Endodermal cell (in vitro differentiated cells): Measurements from ENCODE around the gene DLX6. TPM values are rescaled to one million over a fixed set of nuclear protein-coding genes. Genes with fewer than 3 reads are reported as not detected.

Experiments
- DNase-seq: peaks from one replicate; pipeline ENCODE4 v3.0.0-alpha.2; 2017
- H3K27ac ChIP-seq: 2 replicates; pipeline ENCODE4 v1.5.1; 2013; ENCODE audit warnings: mild to moderate bottlenecking, low read depth, low read length, moderate library complexity
- H3K27me3 ChIP-seq: 2 replicates; pipeline ENCODE4 v1.6.1; 2013; ENCODE audit warnings: mild to moderate bottlenecking, low read length, moderate library complexity; ENCODE audit not compliant: insufficient read depth, control insufficient read depth, poor library complexity, severe bottlenecking
- H3K36me3 ChIP-seq: 2 replicates; pipeline ENCODE4 v1.7.0; 2013; ENCODE audit warnings: mild to moderate bottlenecking, low read length, moderate library complexity; ENCODE audit not compliant: control insufficient read depth, insufficient read depth
- H3K4me1 ChIP-seq: one replicate; pipeline ENCODE4 v1.7.0; 2013; ENCODE audit warnings: low read length; ENCODE audit not compliant: control insufficient read depth, insufficient read depth
- H3K4me3 ChIP-seq: 2 replicates; pipeline ENCODE4 v1.5.1; 2013; ENCODE audit warnings: mild to moderate bottlenecking, low read length, moderate library complexity
- H3K9ac ChIP-seq: 2 replicates; pipeline ENCODE4 v1.6.1; 2013; ENCODE audit warnings: mild to moderate bottlenecking, low read length, moderate library complexity; ENCODE audit not compliant: poor library complexity, severe bottlenecking; ENCODE audit errors: extremely low read depth
- H3K9me3 ChIP-seq: 2 replicates; pipeline ENCODE4 v1.6.1; 2013; ENCODE audit warnings: mild to moderate bottlenecking, low read length, moderate library complexity; ENCODE audit not compliant: control insufficient read depth
- H3K27ac Mint-ChIP-seq: 2 replicates; pipeline ENCODE4 v1.8.0; 2020; ENCODE audit warnings: mixed read lengths
- H3K27me3 Mint-ChIP-seq: 2 replicates; pipeline ENCODE4 v1.8.0; 2021; ENCODE audit warnings: mild to moderate bottlenecking, mixed read lengths; ENCODE audit not compliant: insufficient read depth
- H3K36me3 Mint-ChIP-seq: 2 replicates; pipeline ENCODE4 v1.8.0; 2020; ENCODE audit warnings: low read depth, mixed read lengths
- H3K4me1 Mint-ChIP-seq: 2 replicates; pipeline ENCODE4 v1.8.0; 2020; ENCODE audit warnings: mixed read lengths
- H3K4me3 Mint-ChIP-seq: 2 replicates; pipeline ENCODE4 v1.8.0; 2020; ENCODE audit warnings: mild to moderate bottlenecking, moderate library complexity, mixed read lengths
- H3K9me3 Mint-ChIP-seq: 2 replicates; pipeline ENCODE4 v1.8.0; 2020; ENCODE audit warnings: mild to moderate bottlenecking, mixed read lengths
- WGBS, 2 experiments: methylation state at CpG; one replicate each; pipeline versions ENCODE4 v1.1.5 to v1.1.7; 2013; ENCODE audit warnings: missing lambda C conversion rate in 2 of 2, mixed read lengths in 1 of 2; ENCODE audit not compliant: insufficient coverage in 1 of 2, insufficient read length in 1 of 2; 5-methylcytosine and 5-hydroxymethylcytosine counted together
- total RNA-seq, 2 donors: library from RNA; stranded (reverse); fragmentation: NEBNext Ultra II Directional in 1 of 2; extraction: Animal tissue kit (Norgen Biotek cat#: 25700) in 1 of 2; gene quantifications; 2 replicates in 1 of 2; 3 replicates in 1 of 2; pipeline ENCODE4 v1.2.1, GENCODE V29; 2021
- TF ChIP-seq, protein P1 (sequence below): fragments of 200-600 bp; sonication (generic); conservative IDR thresholded peaks from 2 replicates; pipeline ENCODE4 v1.5.0; 2021; ENCODE audit warnings: antibody characterized with exemption, mild to moderate bottlenecking

Gene DLX6
- total RNA-seq, 2 donors from 2014 or later, result not detected

- peaks cover under 1% of the 10 kb centered on the region for H3K9me3 Mint-ChIP-seq
- H3K27ac Mint-ChIP-seq, result no peak overlapping the region
- no peak for DNase-seq
- peaks cover 26% of the 10 kb centered on the region for H3K4me1 Mint-ChIP-seq
- Histone ChIP-seq H3K4me1 (no peaks in the 10 kb centered on the region), H3K36me3 (no peaks in the 10 kb centered on the region), H3K27ac (no peak overlapping the region), H3K4me3 (no peak overlapping the region), H3K9me3 (peaks cover under 1% of the 10 kb centered on the region), H3K27me3 (peaks cover 77% of the 10 kb centered on the region), H3K9ac (no peak overlapping the region)
- peaks cover 77% of the 10 kb centered on the region for H3K27me3 Mint-ChIP-seq
- TF ChIP-seq, protein P1, sequence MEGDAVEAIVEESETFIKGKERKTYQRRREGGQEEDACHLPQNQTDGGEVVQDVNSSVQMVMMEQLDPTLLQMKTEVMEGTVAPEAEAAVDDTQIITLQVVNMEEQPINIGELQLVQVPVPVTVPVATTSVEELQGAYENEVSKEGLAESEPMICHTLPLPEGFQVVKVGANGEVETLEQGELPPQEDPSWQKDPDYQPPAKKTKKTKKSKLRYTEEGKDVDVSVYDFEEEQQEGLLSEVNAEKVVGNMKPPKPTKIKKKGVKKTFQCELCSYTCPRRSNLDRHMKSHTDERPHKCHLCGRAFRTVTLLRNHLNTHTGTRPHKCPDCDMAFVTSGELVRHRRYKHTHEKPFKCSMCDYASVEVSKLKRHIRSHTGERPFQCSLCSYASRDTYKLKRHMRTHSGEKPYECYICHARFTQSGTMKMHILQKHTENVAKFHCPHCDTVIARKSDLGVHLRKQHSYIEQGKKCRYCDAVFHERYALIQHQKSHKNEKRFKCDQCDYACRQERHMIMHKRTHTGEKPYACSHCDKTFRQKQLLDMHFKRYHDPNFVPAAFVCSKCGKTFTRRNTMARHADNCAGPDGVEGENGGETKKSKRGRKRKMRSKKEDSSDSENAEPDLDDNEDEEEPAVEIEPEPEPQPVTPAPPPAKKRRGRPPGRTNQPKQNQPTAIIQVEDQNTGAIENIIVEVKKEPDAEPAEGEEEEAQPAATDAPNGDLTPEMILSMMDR, result no peak
- H3K4me3 Mint-ChIP-seq, result no peak overlapping the region
- no peaks in the 10 kb centered on the region for H3K36me3 Mint-ChIP-seq
These were observed 17.6 kb upstream of the DLX6 start for GRCh38 chr7:96987719-96988118.

DNA sequence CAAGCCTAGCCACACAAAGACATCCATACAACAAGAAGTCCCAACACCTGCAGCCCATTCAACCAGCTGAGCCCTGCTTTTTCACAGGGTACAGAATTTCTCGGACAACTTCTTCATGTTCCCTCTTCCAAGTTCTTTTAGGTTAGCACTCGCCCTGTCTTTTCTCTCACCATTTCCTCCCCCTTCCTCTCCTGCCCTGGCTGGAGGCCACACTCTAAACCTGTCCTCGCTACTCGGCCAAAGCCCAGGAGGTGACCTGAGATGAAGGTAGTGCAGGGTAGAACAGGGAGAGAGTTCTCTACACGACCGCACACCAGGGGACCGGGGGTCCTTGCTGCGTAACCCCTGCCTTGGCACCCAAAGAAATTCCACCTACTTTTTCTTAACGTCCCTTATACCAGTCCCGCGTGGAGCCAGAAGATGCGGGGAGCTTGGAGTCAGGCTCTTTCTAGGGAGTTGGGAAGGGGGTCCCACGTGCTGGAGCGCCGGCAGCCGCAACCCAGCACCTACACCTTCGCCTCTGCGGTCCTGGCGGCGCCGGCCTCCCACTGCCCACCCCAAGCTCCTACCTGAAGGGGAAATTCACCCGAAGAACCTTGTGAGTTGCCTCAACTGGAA is 16.0 kb upstream of the DLX6 start:
- Mint-ChIP-seq H3K36me3 (no peaks in the 10 kb centered on the region), H3K27me3 (peaks cover 92% of the 10 kb centered on the region), H3K9me3 (peaks cover 7% of the 10 kb centered on the region), H3K27ac (no peak overlapping the region), H3K4me3 (peak overlapping the region; percentile 38), H3K4me1 (peaks cover 30% of the 10 kb centered on the region)
- Histone ChIP-seq H3K4me1 (no peaks in the 10 kb centered on the region), H3K36me3 (no peaks in the 10 kb centered on the region), H3K27me3 (peaks cover 93% of the 10 kb centered on the region), H3K4me3 (no peak overlapping the region), H3K27ac (no peak overlapping the region), H3K9me3 (peaks cover 15% of the 10 kb centered on the region), H3K9ac (no peak overlapping the region)
- TF ChIP-seq, protein P1, result no peak
- WGBS, 2 experiments, result 3 to 7% methylated on average over 2 to 22 of the region's 22 CpGs
- DNase-seq, result peak; percentile 74

- peak overlapping the region; percentile 38 for H3K4me3 Mint-ChIP-seq
- H3K27me3 ChIP-seq, result peaks cover 99% of the 10 kb centered on the region
- H3K27ac ChIP-seq, result no peak overlapping the region
- H3K4me1 Mint-ChIP-seq, result peaks cover 30% of the 10 kb centered on the region
- WGBS, 2 experiments, result 8 to 13% methylated on average over 3 to 8 of the region's 8 CpGs
- no peak overlapping the region for H3K9ac ChIP-seq
- TF ChIP-seq, protein P1, result no peak
- H3K9me3 Mint-ChIP-seq, result peaks cover 7% of the 10 kb centered on the region
- no peak overlapping the region for H3K4me3 ChIP-seq
- H3K4me1 ChIP-seq, result no peaks in the 10 kb centered on the region
- no peak overlapping the region for H3K27ac Mint-ChIP-seq
- no peaks in the 10 kb centered on the region for H3K36me3 Mint-ChIP-seq
- no peak for DNase-seq
- H3K27me3 Mint-ChIP-seq, result peaks cover 97% of the 10 kb centered on the region
- H3K36me3 ChIP-seq, result no peaks in the 10 kb centered on the region
- H3K9me3 ChIP-seq, result peaks cover 15% of the 10 kb centered on the region
These were observed 15.5 kb upstream of the DLX6 start for GRCh38 chr7:96989859-96990317.
